A673 (cell line): ENCODE data around the gene LCAT. TPM values are rescaled to one million over a fixed set of nuclear protein-coding genes. Genes with fewer than 3 reads are reported as not detected.

Experiments used
- BruUV-seq: library from RNA; stranded (reverse); fragments of 400-500 nt; replicated peaks from 2 replicates; lab custom pipeline; 2021; lab: Mats Ljungman, UMichigan
- CTCF ChIA-PET: fragments of 300-600 bp; sonication (Branson Sonifier 250); formaldehyde crosslinking; loops from one replicate; lab custom pipeline; 2022; ENCODE audit warnings: antibody characterized with exemption; lab: Charles Lee
- POLR2A ChIA-PET: fragments of 300-600 bp; sonication (Branson Sonifier 250); formaldehyde crosslinking; loops from one replicate; lab custom pipeline; 2022; ENCODE audit warnings: antibody characterized with exemption; ENCODE audit not compliant: low non-redundant PET; lab: Charles Lee
- DNase-seq: peaks from one replicate; pipeline ENCODE4 v3.0.0-alpha.2; 2015; ENCODE audit warnings: low spot score
- H3K27ac ChIP-seq: fragments of 200-600 bp; sonication (generic); 2 replicates; pipeline ENCODE4 v1.5.1; 2016; ENCODE audit warnings: mixed run types, low read depth, mild to moderate bottlenecking, mixed read lengths, antibody characterized with exemption, low read length; ENCODE audit not compliant: poor library complexity, severe bottlenecking
- H3K27me3 ChIP-seq: fragments of 200-600 bp; sonication (generic); replicated peaks from 2 replicates; pipeline ENCODE4 v1.6.1; 2017; ENCODE audit warnings: mixed run types, low read depth, mild to moderate bottlenecking, mixed read lengths, antibody characterized with exemption, low read length; ENCODE audit not compliant: insufficient read depth, poor library complexity
- H3K36me3 ChIP-seq: fragments of 200-600 bp; sonication (generic); 2 replicates; pipeline ENCODE4 v1.6.1; 2016; ENCODE audit warnings: mixed run types, mild to moderate bottlenecking, mixed read lengths, antibody characterized with exemption, low read length; ENCODE audit not compliant: insufficient read depth, poor library complexity, severe bottlenecking
- H3K4me1 ChIP-seq: fragments of 200-600 bp; sonication (generic); 2 replicates; pipeline ENCODE4 v1.6.1; 2017; ENCODE audit warnings: mixed run types, mild to moderate bottlenecking, mixed read lengths, antibody characterized with exemption, low read length; ENCODE audit not compliant: insufficient read depth, poor library complexity, severe bottlenecking
- H3K4me3 ChIP-seq: fragments of 200-600 bp; sonication (generic); 2 replicates; pipeline ENCODE4 v1.5.1; 2016; ENCODE audit warnings: low read depth, mixed run types, mild to moderate bottlenecking, mixed read lengths, low read length; ENCODE audit not compliant: poor library complexity, severe bottlenecking
- H3K9me3 ChIP-seq: fragments of 200-600 bp; sonication (generic); 2 replicates; pipeline ENCODE4 v1.6.1; 2016; ENCODE audit warnings: mixed run types, low read depth, mild to moderate bottlenecking, mixed read lengths, antibody characterized with exemption, low read length; ENCODE audit not compliant: poor library complexity, severe bottlenecking
- EZH2 ChIP-seq: fragments of 200-600 bp; sonication (generic); IDR thresholded peaks from 2 replicates; pipeline ENCODE4 v1.6.1; 2017; ENCODE audit warnings: borderline replicate concordance, low read depth, mild to moderate bottlenecking, mixed read lengths, antibody characterized with exemption, low read length; ENCODE audit not compliant: poor library complexity, severe bottlenecking
- intact Hi-C: fragments of 100-400 bp; cut with micrococcal nuclease; formaldehyde crosslinking; loops from one replicate; pipeline ENCODE4 v1.10.0; 2022; ENCODE audit not compliant: unreplicated experiment
- total RNA-seq: library from RNA; stranded (reverse); gene quantifications from 2 replicates; pipeline ENCODE4 v1.2.3, GENCODE V29; 2021
- TF ChIP-seq, protein P1 (sequence below): fragments of 300-800, 200-600 bp; sonication (generic); conservative IDR thresholded peaks from 2 replicates; pipeline ENCODE4 v1.5.1; 2017; ENCODE audit warnings: low read depth, mild to moderate bottlenecking, antibody characterized with exemption, low read length, moderate library complexity, mixed read lengths

Gene LCAT
- total RNA-seq, 1 experiment from 2014 or later = 17.6 TPM

DNA sequence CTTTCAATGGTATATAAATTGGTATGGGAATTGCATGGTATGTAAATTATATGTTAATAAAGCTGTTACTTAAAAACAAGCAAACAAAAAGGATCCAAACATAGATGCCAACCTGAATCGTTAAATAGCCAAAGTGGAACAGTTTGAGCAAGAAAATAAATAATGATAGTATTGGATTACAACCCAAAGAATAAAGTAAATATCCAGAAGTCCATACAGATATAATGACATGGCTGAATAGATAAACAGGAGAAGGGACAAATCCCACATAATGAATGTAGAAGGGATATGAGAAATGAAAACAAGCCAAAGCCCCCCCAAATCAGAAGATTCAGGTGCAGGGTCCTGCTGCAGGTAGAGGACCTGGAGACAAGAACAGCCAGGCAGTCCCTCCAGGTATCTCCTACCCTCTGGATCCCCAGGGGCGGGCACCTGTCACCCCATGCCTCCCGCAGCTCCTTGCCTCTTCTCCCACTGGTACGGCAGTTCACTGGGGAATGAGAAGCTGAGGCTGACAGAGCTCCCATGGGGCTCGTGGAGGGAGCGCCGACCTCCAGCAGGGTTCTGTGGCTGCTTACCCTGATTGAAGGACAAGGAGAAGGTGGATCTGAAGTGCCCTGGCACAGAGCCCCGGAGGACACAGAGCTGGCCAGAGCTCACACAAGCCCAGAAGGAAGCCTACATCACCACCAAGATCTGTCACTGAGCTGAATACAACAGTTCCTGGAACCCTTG, 9.9 kb upstream of the LCAT start:
- POLR2A ChIA-PET = no interaction called here
- TF ChIP-seq EZH2 = no peak
- intact Hi-C loops = no loop called here
- Histone ChIP-seq H3K36me3 (peaks cover 24% of the 10 kb centered on the region), H3K27ac (no peak overlapping the region), H3K27me3 (no peaks in the 10 kb centered on the region), H3K4me1 (no peaks in the 10 kb centered on the region), H3K9me3 (no peaks in the 10 kb centered on the region), H3K4me3 (no peak overlapping the region)
- CTCF ChIA-PET = no interaction called here
- BruUV-seq = no TSS peak
- no peak for DNase-seq

DNA sequence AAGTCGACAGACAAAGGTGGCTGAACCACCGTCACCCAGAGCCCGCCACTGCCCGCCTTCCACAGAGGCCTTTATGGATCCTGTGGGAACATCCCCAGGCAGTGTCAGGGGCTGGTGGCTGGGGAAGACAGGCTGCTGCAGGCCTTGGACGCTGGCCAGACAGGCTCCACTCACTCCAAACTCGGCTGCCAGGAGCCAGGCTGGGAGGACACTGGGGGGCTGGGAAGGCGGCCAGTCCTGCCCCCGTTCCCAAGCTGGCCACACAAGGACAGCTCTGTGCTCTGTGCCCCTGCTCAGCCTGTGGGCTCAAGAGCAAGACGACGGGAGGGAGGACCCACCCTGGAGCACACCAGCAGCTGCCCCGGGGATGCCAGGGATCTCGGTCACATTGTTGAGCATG, 7.6 kb upstream of the LCAT start:
- BruUV-seq = no TSS peak
- Histone ChIP-seq H3K27me3 (no peaks in the 10 kb centered on the region), H3K4me3 (no peak overlapping the region), H3K4me1 (no peaks in the 10 kb centered on the region), H3K27ac (no peak overlapping the region), H3K36me3 (peaks cover 34% of the 10 kb centered on the region), H3K9me3 (no peaks in the 10 kb centered on the region)
- POLR2A ChIA-PET = no interaction called here
- intact Hi-C loops = no loop called here
- CTCF ChIA-PET = no interaction called here
- DNase-seq = no peak
- TF ChIP-seq EZH2 = no peak
- TF ChIP-seq, protein P1, sequence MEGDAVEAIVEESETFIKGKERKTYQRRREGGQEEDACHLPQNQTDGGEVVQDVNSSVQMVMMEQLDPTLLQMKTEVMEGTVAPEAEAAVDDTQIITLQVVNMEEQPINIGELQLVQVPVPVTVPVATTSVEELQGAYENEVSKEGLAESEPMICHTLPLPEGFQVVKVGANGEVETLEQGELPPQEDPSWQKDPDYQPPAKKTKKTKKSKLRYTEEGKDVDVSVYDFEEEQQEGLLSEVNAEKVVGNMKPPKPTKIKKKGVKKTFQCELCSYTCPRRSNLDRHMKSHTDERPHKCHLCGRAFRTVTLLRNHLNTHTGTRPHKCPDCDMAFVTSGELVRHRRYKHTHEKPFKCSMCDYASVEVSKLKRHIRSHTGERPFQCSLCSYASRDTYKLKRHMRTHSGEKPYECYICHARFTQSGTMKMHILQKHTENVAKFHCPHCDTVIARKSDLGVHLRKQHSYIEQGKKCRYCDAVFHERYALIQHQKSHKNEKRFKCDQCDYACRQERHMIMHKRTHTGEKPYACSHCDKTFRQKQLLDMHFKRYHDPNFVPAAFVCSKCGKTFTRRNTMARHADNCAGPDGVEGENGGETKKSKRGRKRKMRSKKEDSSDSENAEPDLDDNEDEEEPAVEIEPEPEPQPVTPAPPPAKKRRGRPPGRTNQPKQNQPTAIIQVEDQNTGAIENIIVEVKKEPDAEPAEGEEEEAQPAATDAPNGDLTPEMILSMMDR = no peak

DNA sequence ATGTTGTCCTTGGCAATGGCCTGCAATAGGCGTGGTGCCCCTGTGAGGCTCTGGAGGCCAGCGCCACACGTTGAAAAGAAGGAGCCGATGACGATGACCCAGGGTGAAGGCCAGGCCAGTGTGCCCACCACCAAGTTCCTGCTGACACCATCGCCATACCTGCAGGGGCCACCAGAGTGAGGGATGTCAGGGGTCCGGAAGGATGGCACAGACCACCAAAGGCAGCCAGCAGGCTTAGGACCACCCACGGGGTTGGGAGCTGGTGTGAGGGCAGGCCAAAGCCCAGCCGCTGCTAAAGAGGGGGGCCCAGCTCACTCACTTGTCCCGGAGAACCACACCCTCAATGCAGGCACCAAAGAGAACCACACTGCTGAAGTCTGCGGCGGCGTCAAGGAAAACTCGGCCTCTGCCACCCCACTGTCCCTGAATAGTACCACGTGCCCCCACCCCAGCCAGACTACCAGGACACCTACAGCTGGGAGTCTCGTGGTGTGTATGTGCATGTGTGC, 6.5 kb upstream of the LCAT start:
- no TSS peak for BruUV-seq
- intact Hi-C loops = no loop called here
- H3K4me3 ChIP-seq = no peak overlapping the region
- ChIA-PET CTCF (no interaction called here), POLR2A (no interaction called here)
- H3K9me3 ChIP-seq = no peaks in the 10 kb centered on the region
- no peak for DNase-seq
- H3K36me3 ChIP-seq = peaks cover 41% of the 10 kb centered on the region
- TF ChIP-seq EZH2 = no peak
- TF ChIP-seq, protein P1 = no peak
- H3K4me1 ChIP-seq = no peaks in the 10 kb centered on the region
- H3K27ac ChIP-seq = no peak overlapping the region
- H3K27me3 ChIP-seq = no peaks in the 10 kb centered on the region

GRCh38 chr16:67949645-67950044, 5.7 kb upstream of the LCAT start:
- BruUV-seq = no TSS peak
- Histone ChIP-seq H3K36me3 (peaks cover 43% of the 10 kb centered on the region), H3K4me3 (no peak overlapping the region), H3K27me3 (no peaks in the 10 kb centered on the region), H3K27ac (no peak overlapping the region), H3K9me3 (no peaks in the 10 kb centered on the region), H3K4me1 (no peaks in the 10 kb centered on the region)
- intact Hi-C loops = no loop called here
- TF ChIP-seq, protein P1 = no peak
- no peak for TF ChIP-seq EZH2
- no peak for DNase-seq
- POLR2A ChIA-PET = no interaction called here
- CTCF ChIA-PET = no interaction called here
